ENCODE results near the gene USP10.

The USP10 gene, protein sequence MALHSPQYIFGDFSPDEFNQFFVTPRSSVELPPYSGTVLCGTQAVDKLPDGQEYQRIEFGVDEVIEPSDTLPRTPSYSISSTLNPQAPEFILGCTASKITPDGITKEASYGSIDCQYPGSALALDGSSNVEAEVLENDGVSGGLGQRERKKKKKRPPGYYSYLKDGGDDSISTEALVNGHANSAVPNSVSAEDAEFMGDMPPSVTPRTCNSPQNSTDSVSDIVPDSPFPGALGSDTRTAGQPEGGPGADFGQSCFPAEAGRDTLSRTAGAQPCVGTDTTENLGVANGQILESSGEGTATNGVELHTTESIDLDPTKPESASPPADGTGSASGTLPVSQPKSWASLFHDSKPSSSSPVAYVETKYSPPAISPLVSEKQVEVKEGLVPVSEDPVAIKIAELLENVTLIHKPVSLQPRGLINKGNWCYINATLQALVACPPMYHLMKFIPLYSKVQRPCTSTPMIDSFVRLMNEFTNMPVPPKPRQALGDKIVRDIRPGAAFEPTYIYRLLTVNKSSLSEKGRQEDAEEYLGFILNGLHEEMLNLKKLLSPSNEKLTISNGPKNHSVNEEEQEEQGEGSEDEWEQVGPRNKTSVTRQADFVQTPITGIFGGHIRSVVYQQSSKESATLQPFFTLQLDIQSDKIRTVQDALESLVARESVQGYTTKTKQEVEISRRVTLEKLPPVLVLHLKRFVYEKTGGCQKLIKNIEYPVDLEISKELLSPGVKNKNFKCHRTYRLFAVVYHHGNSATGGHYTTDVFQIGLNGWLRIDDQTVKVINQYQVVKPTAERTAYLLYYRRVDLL

GRCh38 chr16:84699712-84700445 is at the start of gene USP10:
TSS of gene USP10 (plus strand) at chr16:84700000. CDS start at chr16:84700091, 91 bp downstream.
- DNase-seq, result peak; percentile 87

GRCh38 chr16:84650062-84650991 is 49.5 kb upstream of the USP10 start:
- DNase-seq, result no peak

GRCh38 chr16:84652566-84652965 is 47.2 kb upstream of the USP10 start:
- DNase-seq, result peak; percentile 19

DNA sequence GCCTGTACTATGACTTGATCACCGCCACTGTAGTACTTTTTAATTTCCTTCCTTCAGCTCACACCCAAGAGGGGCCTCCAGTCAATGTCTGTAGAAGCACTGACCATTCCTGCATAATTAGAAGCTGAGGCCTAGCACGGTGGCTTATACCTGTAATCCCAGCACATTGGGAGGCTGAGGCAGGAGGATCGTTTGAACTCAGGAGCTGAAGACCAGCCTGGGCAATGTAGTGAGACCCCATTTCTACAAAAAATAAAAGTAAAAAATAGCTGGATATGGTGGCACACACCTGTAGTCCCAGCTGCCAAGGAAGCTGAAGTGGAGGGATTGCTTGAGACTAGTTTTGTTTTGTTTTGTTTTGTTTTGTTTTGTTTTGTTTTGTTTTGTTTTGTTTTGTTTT is 45.6 kb upstream of the USP10 start:
- DNase-seq, result no peak

- no peak for DNase-seq
Measured at GRCh38 chr16:84654998-84655397, 44.8 kb upstream of the USP10 start.

DNA sequence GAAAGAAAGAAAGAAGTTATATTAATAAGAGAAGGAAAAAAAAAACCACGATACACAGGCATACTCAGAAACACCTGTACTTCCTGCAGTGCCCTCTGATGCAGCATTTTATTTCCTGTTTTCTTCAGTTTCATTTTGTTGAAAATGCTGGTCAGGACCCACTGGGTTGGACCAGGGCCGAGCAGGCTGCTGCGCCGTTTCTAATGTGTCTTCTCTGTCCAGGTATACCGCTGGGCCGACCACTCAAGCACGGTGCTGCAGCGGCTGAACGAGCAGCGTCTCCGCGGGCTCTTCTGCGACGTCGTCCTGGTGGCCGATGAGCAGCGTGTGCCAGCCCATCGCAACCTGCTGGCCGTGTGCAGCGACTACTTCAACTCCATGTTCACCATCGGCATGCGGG is 43.2 kb upstream of the USP10 start:
- no peak for DNase-seq

DNA sequence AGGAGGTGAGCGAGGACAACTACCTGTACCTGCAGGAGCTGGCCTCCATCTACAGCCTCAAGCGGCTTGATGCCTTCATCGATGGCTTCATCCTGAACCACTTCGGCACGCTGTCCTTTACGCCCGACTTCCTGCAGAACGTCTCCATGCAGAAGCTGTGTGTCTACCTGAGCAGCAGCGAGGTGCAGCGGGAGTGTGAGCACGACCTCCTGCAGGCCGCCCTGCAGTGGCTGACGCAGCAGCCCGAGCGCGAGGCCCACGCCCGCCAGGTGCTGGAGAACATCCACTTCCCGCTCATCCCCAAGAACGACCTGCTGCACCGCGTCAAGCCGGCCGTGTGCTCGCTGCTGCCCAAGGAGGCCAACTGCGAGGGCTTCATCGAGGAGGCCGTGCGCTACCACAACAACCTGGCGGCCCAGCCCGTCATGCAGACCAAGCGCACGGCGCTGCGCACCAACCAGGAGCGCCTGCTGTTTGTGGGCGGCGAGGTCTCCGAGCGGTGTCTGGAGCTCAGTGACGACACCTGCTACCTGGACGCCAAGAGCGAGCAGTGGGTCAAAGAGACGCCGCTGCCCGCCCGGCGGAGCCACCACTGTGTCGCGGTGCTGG is 42.5 kb upstream of the USP10 start:
- no peak for DNase-seq

GRCh38 chr16:84658690-84659089 is 41.1 kb upstream of the USP10 start:
- DNase-seq, result no peak

DNA sequence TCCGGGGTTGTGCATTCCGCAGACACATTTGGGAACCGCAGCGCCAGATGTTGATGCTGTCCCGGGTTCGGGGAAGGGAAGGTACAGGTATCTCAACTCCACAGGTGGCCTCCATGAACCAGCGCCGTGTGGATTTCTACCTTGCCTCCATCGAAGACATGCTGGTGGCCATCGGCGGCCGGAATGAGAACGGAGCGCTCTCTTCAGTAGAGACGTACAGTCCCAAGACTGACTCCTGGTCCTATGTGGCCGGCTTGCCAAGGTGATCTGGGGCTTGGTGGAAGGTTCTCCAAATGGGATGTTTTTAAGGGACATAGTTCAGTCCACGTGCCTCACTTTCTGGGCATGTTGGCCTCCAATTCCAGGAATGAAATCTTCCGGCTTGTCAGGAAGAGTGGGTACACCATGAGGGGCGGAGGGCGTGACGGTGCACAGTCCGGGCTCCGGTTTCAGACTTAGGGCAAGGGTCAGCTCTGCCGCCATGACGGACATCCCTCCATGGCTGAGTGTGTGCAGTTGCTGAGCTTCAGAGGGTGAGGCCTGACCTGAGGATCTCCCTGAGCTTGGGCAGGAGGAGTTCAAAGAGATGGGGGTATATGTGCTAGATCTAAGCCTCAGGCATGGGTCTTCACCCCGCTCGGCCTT is 40.0 kb upstream of the USP10 start:
- DNase-seq, result no peak

DNA sequence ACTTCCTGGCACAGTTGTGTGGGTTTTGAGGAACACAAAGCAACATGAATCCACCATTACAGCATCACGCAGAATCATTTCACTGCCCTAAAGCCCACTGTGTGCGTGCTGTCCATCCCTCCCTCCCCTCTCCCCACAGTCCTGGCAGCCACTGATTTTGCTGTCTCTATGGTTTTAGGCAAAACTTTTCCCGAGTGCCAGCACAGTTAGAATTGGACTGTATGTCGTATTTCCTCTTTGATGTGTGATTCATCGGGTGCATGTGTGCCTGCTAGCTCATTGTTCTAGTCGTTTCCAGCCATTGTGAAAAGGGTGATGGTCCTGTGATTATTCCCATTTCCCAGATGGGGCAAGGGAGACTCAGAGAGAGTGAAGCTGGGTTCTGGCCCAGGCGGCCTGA is 38.8 kb upstream of the USP10 start:
- no peak for DNase-seq

DNA sequence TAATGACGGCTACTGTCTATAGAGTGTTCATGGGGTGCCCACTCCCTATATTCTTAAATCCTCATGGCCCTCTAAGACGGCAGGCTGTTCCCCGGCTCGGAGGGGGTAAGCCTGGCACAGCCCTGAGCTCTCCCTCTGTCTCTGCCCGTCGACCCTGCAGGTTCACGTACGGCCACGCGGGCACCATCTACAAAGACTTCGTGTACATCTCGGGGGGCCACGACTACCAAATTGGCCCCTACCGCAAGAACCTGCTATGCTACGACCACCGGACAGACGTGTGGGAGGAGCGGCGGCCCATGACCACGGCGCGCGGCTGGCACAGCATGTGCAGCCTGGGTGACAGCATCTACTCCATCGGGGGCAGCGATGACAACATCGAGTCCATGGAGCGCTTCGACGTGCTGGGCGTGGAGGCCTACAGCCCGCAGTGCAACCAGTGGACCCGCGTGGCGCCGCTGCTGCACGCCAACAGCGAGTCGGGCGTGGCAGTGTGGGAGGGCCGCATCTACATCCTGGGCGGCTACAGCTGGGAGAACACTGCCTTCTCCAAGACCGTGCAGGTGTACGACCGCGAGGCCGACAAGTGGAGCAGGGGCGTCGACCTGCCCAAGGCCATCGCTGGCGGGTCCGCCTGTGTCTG is 38.3 kb upstream of the USP10 start:
- DNase-seq, result no peak

DNA sequence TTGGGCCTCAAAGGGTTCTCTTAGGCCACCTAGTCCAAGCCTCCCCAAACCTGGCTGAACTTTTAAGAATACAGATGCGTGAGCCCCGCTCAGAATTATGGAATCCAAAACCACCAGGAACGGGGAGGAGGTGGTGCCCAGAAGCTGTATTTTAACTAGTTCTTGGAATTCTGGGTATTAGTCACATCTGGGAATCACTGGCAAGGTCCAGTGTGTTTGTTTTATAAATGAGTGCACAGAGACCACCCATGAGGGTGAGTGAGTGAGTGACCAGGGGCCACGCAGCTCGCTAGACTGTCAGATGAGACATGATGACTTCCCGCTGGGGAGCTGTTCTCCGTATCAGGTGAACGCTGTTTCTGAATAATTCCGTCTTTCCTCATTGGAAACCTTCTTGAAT is 37.3 kb upstream of the USP10 start:
- DNase-seq, result no peak

DNA sequence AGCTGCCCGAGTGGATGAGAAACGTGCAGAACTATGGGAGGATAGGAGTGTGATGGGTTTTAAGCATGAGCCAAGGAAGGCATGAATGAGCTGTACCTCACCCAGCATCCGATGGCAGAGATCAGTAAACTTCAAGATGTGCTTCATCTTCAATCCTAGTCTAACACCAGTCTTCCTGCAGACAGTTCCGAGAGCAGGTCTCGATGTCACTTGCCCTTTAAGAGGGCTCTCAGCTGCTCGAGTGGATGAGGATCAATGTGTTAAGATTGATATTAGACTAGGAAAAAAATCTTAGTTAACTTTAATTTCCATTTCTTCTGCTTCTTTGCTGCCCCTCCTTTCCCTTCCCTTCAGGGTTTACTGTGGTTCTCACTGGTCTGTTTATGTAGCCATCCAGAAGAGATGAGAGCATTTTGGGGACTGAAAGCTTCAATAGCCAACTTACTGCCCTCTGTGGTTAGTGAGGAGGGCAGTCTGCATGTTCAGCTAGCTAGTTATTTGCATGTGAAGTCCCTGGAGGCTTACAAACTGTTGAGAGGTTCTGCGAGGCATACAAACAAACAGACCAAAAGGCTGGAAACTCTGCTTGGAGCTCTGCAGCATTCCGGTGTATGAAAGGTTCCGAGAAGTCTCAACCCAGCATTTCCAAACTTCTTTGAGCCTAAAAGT is 36.2 kb upstream of the USP10 start:
- DNase-seq, result no peak

GRCh38 chr16:84665359-84665758 is 34.4 kb upstream of the USP10 start:
- DNase-seq, result no peak

- DNase-seq, result no peak
Measured at GRCh38 chr16:84665843-84666242, 34.0 kb upstream of the USP10 start.

GRCh38 chr16:84667600-84668309 is 32.0 kb upstream of the USP10 start:
- no peak for DNase-seq

- DNase-seq, result no peak
Measured at GRCh38 chr16:84670063-84670462, 29.7 kb upstream of the USP10 start.

DNA sequence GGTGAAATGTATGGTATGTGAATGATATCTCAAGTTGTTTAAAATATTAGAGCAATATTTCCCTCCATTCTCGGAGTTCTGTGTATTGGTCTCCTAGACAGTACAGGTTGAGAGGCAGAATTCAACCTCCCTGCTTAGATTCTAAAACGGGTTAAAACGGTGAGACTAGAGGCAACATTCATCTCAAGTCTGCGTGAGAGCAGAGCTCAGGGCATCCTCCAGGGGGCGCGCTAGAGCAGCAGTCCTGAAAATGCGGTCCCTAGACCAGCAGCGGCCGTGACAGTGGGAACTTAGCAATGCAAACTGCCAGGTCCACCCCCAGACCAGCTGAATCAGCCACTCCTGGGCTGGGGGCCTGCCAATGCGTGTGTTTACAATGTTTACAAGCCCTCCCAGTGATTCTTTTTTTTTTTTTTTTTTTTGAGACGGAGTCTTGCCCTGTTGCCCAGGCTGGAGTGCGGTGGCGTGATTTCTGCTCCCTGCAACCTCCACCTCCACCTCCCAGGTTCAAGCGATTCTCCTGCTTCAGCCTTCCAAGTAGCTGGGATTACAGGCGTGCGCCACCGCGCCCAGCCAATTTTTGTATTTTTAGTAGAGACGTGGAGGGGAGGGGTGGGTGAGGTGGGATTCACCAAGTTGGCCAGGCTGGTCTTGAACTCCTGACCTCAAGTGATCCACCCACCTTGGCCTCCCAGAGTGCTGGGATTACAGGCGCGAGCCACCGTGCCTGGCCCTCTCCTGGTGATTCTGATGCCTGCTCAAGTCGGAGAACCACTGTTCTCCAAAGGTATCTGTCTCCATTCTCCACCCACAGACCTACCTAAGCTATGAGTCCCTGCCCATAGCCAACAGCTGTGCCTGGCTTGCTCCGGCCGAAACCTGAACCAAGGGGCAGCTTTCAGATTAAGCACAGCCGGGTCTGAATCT is 27.3 kb upstream of the USP10 start:
- peak; percentile 69 for DNase-seq

GRCh38 chr16:84673203-84673535 is 26.6 kb upstream of the USP10 start:
- no peak for DNase-seq
